Smooth muscle cell (in vitro differentiated cells): Measurements from ENCODE around the gene EPB41L4A. TPM values are rescaled to one million over a fixed set of nuclear protein-coding genes. Genes with fewer than 3 reads are reported as not detected.

Source experiments
- DNase-seq: peaks from one replicate; lab custom pipeline; 2025; ENCODE audit not compliant: unreplicated experiment; lab: John Stamatoyannopoulos, UW
- H2AFZ ChIP-seq: fragments of 200-600 bp; sonication (generic); 2 replicates; pipeline ENCODE4 v1.6.0; 2016; ENCODE audit warnings: antibody characterized with exemption, low read depth, mild to moderate bottlenecking
- H3F3A ChIP-seq: fragments of 200-600 bp; sonication (generic); 2 replicates; pipeline ENCODE4 v1.6.0; 2017; ENCODE audit warnings: antibody characterized with exemption, low read depth
- H3K27ac ChIP-seq: fragments of 200-600 bp; sonication (generic); 2 replicates; pipeline ENCODE4 v1.5.1; 2016; ENCODE audit warnings: low read depth, mild to moderate bottlenecking
- H3K27me3 ChIP-seq: fragments of 200-600 bp; sonication (generic); 2 replicates; pipeline ENCODE4 v1.6.1; 2016; ENCODE audit warnings: low read depth, mild to moderate bottlenecking
- H3K36me3 ChIP-seq: fragments of 200-600 bp; sonication (generic); 2 replicates; pipeline ENCODE4 v1.5.1; 2016; ENCODE audit warnings: low read depth
- H3K4me1 ChIP-seq: fragments of 200-600 bp; sonication (generic); 2 replicates; pipeline ENCODE4 v1.5.1; 2016; ENCODE audit warnings: low read depth
- H3K4me2 ChIP-seq: fragments of 200-600 bp; sonication (generic); 2 replicates; pipeline ENCODE4 v1.6.0; 2016; ENCODE audit warnings: mild to moderate bottlenecking
- H3K4me3 ChIP-seq: fragments of 200-600 bp; sonication (generic); 2 replicates; pipeline ENCODE4 v1.5.1; 2016; ENCODE audit warnings: mild to moderate bottlenecking
- H3K79me2 ChIP-seq: fragments of 200-600 bp; sonication (generic); 2 replicates; pipeline ENCODE4 v1.6.0; 2016; ENCODE audit warnings: low read depth, mild to moderate bottlenecking
- H3K9ac ChIP-seq: fragments of 200-600 bp; sonication (generic); 2 replicates; pipeline ENCODE4 v1.6.0; 2016; ENCODE audit warnings: low read depth
- H3K9me3 ChIP-seq: fragments of 200-600 bp; sonication (generic); replicated peaks from 2 replicates; pipeline ENCODE4 v1.5.1; 2016; ENCODE audit warnings: low read depth
- H4K20me1 ChIP-seq: fragments of 200-600 bp; sonication (generic); 2 replicates; pipeline ENCODE4 v1.6.0; 2016; ENCODE audit warnings: low read depth
- WGBS: methylation state at CpG from one replicate; pipeline ENCODE4 v1.1.7; 2016; ENCODE audit warnings: low lambda C conversion rate; 5-methylcytosine and 5-hydroxymethylcytosine counted together
- polyA plus RNA-seq: library from polyadenylated mRNA; unstranded; fragments of >200 nt; fragmentation: Nextera tagmentation; extraction: Ambion mirVana; gene quantifications from 2 replicates; pipeline ENCODE4 v1.2.1, GENCODE V29; 2016
- total RNA-seq: library from RNA; depleted of rRNA; stranded (reverse); fragments of >200 nt; gene quantifications from 2 replicates; pipeline ENCODE4 v1.2.3, GENCODE V29; 2014
- TF ChIP-seq, protein P1 (sequence below): fragments of 200-600 bp; sonication (generic); IDR thresholded peaks from 2 replicates; pipeline ENCODE4 v1.5.1; 2017; ENCODE audit warnings: borderline replicate concordance, mild to moderate bottlenecking, antibody characterized with exemption; ENCODE audit not compliant: insufficient read depth, poor library complexity, severe bottlenecking

EPB41L4A gene
- total and polyA plus RNA-seq, 2 experiments from 2014 or later: 2.9 to 8.9 TPM

DNA sequence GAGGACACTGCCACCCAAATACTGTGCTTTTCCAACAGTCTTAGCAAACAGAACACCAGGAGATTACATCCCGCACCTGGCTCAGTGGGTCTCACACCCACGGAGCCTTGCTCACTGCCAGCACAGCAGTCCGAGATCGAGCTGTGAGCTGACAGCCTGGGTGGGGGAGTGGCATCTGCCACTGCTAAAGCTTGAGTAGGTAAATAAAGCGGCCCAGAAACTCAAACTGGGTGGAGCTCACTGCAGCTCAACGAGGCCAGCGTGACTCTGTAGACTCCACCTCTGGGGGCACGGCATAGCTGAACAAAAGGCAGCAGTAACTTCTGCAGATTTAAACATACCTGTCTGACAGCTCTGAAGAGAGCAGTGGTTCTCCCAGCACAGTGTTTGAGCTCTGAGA lies 28.8 kb downstream of the EPB41L4A start:
- Histone ChIP-seq H3K36me3 (no peaks in the 10 kb centered on the region), H3K9me3 (no peaks in the 10 kb centered on the region), H3K9ac (no peak overlapping the region), H3K4me2 (no peak overlapping the region), H3K27me3 (no peaks in the 10 kb centered on the region), H3F3A (no peaks in the 10 kb centered on the region), H3K27ac (no peak overlapping the region), H2AFZ (no peak overlapping the region), H3K4me3 (no peak overlapping the region), H3K4me1 (peaks cover 5% of the 10 kb centered on the region), H4K20me1 (no peaks in the 10 kb centered on the region), H3K79me2 (no peaks in the 10 kb centered on the region)
- DNase-seq: no peak
- 79% methylated on average over 8 of the region's 8 CpGs for WGBS
- TF ChIP-seq, protein P1, sequence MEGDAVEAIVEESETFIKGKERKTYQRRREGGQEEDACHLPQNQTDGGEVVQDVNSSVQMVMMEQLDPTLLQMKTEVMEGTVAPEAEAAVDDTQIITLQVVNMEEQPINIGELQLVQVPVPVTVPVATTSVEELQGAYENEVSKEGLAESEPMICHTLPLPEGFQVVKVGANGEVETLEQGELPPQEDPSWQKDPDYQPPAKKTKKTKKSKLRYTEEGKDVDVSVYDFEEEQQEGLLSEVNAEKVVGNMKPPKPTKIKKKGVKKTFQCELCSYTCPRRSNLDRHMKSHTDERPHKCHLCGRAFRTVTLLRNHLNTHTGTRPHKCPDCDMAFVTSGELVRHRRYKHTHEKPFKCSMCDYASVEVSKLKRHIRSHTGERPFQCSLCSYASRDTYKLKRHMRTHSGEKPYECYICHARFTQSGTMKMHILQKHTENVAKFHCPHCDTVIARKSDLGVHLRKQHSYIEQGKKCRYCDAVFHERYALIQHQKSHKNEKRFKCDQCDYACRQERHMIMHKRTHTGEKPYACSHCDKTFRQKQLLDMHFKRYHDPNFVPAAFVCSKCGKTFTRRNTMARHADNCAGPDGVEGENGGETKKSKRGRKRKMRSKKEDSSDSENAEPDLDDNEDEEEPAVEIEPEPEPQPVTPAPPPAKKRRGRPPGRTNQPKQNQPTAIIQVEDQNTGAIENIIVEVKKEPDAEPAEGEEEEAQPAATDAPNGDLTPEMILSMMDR: no peak

DNA sequence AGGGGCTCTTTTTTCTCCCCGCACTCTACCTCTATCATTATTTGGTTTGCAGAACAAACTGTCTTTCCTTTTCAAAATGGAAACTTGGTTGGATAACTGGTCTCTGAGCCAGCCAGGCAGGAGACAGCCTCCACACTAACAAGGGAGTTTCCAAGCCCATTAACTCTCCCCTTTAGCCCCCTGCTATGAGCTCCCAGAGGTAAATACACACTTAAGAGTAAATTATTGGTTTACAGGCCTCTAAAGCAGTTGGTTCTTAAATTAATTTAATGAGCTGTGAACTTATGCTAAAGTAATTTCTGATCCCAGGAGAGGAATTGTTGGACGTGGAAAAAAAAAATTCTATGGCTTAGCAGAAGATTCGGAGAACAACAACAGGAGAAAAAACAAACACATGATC lies 30.3 kb downstream of the EPB41L4A start:
- TF ChIP-seq, protein P1: no peak
- Histone ChIP-seq H3K27ac (no peak overlapping the region), H4K20me1 (no peaks in the 10 kb centered on the region), H3K36me3 (no peaks in the 10 kb centered on the region), H3K4me3 (no peak overlapping the region), H3K4me2 (no peak overlapping the region), H3K9ac (no peak overlapping the region), H3K9me3 (no peaks in the 10 kb centered on the region), H3K4me1 (peaks cover 5% of the 10 kb centered on the region), H3F3A (no peaks in the 10 kb centered on the region), H3K79me2 (no peaks in the 10 kb centered on the region), H3K27me3 (no peaks in the 10 kb centered on the region), H2AFZ (no peak overlapping the region)
- 74% methylated on average over 3 of the region's 3 CpGs for WGBS
- no peak for DNase-seq

DNA sequence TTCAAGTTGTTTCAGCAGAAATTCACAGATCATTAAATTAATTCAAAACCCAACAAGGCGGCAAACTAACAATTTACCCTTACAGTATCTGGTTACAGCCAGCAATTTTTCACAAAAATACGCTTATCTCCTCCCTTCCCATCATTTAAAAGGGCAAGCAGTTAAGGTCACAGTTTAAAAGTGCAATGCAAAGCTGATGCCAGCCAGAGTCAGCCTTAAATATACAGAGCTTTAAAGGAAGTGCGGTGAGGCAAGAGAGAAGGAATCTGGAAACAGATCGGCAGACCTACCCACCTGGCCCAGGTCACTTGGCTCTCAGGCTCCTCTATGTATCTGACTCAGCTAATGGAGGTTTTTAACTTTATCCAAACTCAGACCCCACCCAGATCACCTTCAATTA lies 31.0 kb downstream of the EPB41L4A start:
- WGBS: 79% methylated on average over 4 of the region's 4 CpGs
- Histone ChIP-seq H3K27me3 (no peaks in the 10 kb centered on the region), H3K4me2 (no peak overlapping the region), H3K4me3 (no peak overlapping the region), H3K4me1 (peaks cover 5% of the 10 kb centered on the region), H3K9me3 (no peaks in the 10 kb centered on the region), H3K9ac (no peak overlapping the region), H3K27ac (no peak overlapping the region), H2AFZ (no peak overlapping the region), H3K36me3 (no peaks in the 10 kb centered on the region), H3K79me2 (no peaks in the 10 kb centered on the region), H4K20me1 (no peaks in the 10 kb centered on the region), H3F3A (no peaks in the 10 kb centered on the region)
- TF ChIP-seq, protein P1: no peak
- no peak for DNase-seq

DNA sequence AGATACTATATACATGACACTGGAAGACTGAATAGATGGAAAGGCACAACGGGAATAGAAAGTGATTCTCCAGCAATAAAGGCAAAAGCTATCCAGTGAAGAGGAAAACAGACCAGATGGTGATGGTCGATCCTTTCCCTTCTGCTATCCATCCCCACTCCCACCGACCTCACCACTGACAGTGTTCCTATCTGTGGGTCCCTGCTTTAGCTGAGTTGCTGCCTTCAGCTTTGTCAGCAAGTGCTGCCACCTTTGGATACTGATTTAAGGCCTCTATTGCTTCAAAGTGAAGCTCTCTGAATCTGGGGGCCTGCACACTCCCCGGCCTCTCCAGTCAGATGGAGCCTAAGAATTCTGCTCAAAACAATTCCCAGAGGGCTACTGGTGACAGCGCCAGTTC lies 32.3 kb downstream of the EPB41L4A start:
- H3K79me2 ChIP-seq: no peaks in the 10 kb centered on the region
- H3K4me1 ChIP-seq: peaks cover 5% of the 10 kb centered on the region
- no peaks in the 10 kb centered on the region for H3K36me3 ChIP-seq
- TF ChIP-seq, protein P1: no peak
- WGBS: 96% methylated on average over 5 of the region's 5 CpGs
- no peaks in the 10 kb centered on the region for H3F3A ChIP-seq
- H3K9ac ChIP-seq: no peak overlapping the region
- no peak overlapping the region for H3K4me2 ChIP-seq
- no peaks in the 10 kb centered on the region for H4K20me1 ChIP-seq
- no peak for DNase-seq
- no peak overlapping the region for H2AFZ ChIP-seq
- no peak overlapping the region for H3K27ac ChIP-seq
- no peaks in the 10 kb centered on the region for H3K9me3 ChIP-seq
- H3K4me3 ChIP-seq: no peak overlapping the region
- no peaks in the 10 kb centered on the region for H3K27me3 ChIP-seq
